Measurements from ENCODE around the gene QRICH1. TPM values are rescaled to one million over a fixed set of nuclear protein-coding genes. Genes with fewer than 3 reads are reported as not detected.
A peak's percentile ranks its signal among the peaks of the same experiment; 100 is the strongest.

QRICH1 gene
- total and polyA plus RNA-seq, 2 of the 13 experiments (the other 11 are each of a cell fraction or from before 2014, with no cell fraction given): 52.6 to 102 TPM

DNA sequence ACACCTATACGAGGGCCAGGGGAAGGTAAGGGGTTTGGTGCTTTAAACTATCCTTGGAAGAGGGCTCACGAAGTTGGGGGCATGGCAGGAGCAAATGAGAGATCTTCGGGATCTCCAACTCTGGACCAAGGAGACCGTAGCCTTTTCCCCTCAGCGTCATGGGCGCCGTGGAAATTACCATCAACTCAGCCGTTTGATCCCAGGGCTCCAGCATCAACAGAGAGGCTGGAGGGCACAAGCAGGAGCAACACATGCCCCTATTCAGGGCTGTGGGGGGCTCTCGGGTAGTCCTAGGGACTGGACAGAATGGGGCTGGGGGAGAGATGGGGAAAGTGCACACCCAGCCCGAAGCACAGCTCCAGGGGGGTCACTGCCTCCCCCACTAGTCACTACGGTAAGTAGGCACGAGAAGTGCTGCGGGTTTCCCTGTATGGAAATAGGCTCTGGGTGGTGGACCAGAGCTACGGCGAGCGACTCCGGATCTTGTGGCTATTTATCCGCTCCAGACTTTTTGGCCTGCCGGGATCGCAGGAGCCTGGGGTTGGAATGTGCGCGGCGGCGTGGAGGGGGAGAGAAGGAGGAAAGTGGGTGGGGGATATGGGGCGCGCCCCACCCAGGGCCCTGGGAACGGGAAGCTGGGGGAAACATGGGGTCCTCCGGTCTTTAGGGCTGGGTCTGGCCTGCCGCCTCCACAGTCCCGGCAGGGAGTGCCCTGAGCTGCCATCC is 39.5 kb upstream of the QRICH1 start (continued):
- TF ChIP-seq GTF3A (CRISPR knock-in tag; conservative IDR thresholded peaks at IDR 0.05): no peak
- no peak for TF ChIP-seq ZNF468 (CRISPR knock-in tag; IDR thresholded peaks at IDR 0.05)
- TF ChIP-seq BCL6 (CRISPR knock-in tag; IDR thresholded peaks at IDR 0.05): no peak
- no peak for TF ChIP-seq ZNF160 (CRISPR knock-in tag; IDR thresholded peaks at IDR 0.05)
- TF ChIP-seq MTF1 (CRISPR knock-in tag; IDR thresholded peaks at IDR 0.05): no peak
- no peak for TF ChIP-seq MEIS2 (CRISPR knock-in tag; IDR thresholded peaks at IDR 0.05)
- no peak for TF ChIP-seq SRSF9 (IDR thresholded peaks at IDR 0.05; ENCODE audit: borderline replicate concordance, insufficient read depth, low read depth, low read length, poor library complexity, severe bottlenecking)
- TF ChIP-seq, protein P1, sequence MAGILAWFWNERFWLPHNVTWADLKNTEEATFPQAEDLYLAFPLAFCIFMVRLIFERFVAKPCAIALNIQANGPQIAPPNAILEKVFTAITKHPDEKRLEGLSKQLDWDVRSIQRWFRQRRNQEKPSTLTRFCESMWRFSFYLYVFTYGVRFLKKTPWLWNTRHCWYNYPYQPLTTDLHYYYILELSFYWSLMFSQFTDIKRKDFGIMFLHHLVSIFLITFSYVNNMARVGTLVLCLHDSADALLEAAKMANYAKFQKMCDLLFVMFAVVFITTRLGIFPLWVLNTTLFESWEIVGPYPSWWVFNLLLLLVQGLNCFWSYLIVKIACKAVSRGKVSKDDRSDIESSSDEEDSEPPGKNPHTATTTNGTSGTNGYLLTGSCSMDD (CRISPR knock-in tag; IDR thresholded peaks at IDR 0.05): no peak
- no peak for TF ChIP-seq ZNF766 (CRISPR knock-in tag; IDR thresholded peaks at IDR 0.05; ENCODE audit: borderline replicate concordance)
- TF ChIP-seq, protein P2, sequence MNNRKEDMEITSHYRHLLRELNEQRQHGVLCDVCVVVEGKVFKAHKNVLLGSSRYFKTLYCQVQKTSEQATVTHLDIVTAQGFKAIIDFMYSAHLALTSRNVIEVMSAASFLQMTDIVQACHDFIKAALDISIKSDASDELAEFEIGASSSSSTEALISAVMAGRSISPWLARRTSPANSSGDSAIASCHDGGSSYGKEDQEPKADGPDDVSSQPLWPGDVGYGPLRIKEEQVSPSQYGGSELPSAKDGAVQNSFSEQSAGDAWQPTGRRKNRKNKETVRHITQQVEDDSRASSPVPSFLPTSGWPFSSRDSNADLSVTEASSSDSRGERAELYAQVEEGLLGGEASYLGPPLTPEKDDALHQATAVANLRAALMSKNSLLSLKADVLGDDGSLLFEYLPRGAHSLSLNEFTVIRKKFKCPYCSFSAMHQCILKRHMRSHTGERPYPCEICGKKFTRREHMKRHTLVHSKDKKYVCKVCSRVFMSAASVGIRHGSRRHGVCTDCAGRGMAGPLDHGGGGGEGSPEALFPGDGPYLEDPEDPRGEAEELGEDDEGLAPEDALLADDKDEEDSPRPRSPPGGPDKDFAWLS (CRISPR knock-in tag; IDR thresholded peaks at IDR 0.05; ENCODE audit: borderline replicate concordance): no peak
- TF ChIP-seq ZNF44 (CRISPR knock-in tag; IDR thresholded peaks at IDR 0.05): no peak
- TF ChIP-seq, protein P3, sequence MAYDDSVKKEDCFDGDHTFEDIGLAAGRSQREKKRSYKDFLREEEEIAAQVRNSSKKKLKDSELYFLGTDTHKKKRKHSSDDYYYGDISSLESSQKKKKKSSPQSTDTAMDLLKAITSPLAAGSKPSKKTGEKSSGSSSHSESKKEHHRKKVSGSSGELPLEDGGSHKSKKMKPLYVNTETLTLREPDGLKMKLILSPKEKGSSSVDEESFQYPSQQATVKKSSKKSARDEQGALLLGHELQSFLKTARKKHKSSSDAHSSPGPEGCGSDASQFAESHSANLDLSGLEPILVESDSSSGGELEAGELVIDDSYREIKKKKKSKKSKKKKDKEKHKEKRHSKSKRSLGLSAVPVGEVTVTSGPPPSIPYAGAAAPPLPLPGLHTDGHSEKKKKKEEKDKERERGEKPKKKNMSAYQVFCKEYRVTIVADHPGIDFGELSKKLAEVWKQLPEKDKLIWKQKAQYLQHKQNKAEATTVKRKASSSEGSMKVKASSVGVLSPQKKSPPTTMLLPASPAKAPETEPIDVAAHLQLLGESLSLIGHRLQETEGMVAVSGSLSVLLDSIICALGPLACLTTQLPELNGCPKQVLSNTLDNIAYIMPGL (CRISPR knock-in tag; IDR thresholded peaks at IDR 0.05; ENCODE audit: borderline replicate concordance in 1 of 2, low read depth in 1 of 2): 0 out of 4 replicates have a peak, but pooled peaks of 1 of the 2 experiments have one; percentile 46
- no peak for TF ChIP-seq ZNF207 (IDR thresholded peaks at IDR 0.05; ENCODE audit: borderline replicate concordance)
- TF ChIP-seq, protein P4, sequence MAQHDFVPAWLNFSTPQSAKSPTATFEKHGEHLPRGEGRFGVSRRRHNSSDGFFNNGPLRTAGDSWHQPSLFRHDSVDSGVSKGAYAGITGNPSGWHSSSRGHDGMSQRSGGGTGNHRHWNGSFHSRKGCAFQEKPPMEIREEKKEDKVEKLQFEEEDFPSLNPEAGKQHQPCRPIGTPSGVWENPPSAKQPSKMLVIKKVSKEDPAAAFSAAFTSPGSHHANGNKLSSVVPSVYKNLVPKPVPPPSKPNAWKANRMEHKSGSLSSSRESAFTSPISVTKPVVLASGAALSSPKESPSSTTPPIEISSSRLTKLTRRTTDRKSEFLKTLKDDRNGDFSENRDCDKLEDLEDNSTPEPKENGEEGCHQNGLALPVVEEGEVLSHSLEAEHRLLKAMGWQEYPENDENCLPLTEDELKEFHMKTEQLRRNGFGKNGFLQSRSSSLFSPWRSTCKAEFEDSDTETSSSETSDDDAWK (CRISPR knock-in tag; IDR thresholded peaks at IDR 0.05): no peak
- no peak for TF ChIP-seq MIER3 (CRISPR knock-in tag; IDR thresholded peaks at IDR 0.05; ENCODE audit: borderline replicate concordance)
- no peak for TF ChIP-seq NR3C1 (CRISPR knock-in tag; IDR thresholded peaks at IDR 0.05)
- TF ChIP-seq ZBTB7A (CRISPR knock-in tag; IDR thresholded peaks at IDR 0.05): peak; percentile 27; the same call in 1 of the 2 replicates
- TF ChIP-seq, protein P5, sequence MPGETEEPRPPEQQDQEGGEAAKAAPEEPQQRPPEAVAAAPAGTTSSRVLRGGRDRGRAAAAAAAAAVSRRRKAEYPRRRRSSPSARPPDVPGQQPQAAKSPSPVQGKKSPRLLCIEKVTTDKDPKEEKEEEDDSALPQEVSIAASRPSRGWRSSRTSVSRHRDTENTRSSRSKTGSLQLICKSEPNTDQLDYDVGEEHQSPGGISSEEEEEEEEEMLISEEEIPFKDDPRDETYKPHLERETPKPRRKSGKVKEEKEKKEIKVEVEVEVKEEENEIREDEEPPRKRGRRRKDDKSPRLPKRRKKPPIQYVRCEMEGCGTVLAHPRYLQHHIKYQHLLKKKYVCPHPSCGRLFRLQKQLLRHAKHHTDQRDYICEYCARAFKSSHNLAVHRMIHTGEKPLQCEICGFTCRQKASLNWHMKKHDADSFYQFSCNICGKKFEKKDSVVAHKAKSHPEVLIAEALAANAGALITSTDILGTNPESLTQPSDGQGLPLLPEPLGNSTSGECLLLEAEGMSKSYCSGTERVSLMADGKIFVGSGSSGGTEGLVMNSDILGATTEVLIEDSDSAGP (CRISPR knock-in tag; IDR thresholded peaks at IDR 0.05; ENCODE audit: borderline replicate concordance): peak; percentile 30; the same call in 1 of the 2 replicates
- TF ChIP-seq RFX1 (IDR thresholded peaks at IDR 0.05): no peak
- TF ChIP-seq MAFG (CRISPR knock-in tag; IDR thresholded peaks at IDR 0.05): no peak
- TF ChIP-seq ZNF441 (CRISPR knock-in tag; IDR thresholded peaks at IDR 0.05; ENCODE audit: borderline replicate concordance): no peak
- no peak for TF ChIP-seq ZNF782 (CRISPR knock-in tag; IDR thresholded peaks at IDR 0.05; ENCODE audit: borderline replicate concordance)
- no peak for TF ChIP-seq ZFP36L1 (CRISPR knock-in tag; IDR thresholded peaks at IDR 0.05)

Measured in HepG2 (cell line).